Measurements from ENCODE around the gene TNFRSF19.

TNFRSF19 gene

DNA sequence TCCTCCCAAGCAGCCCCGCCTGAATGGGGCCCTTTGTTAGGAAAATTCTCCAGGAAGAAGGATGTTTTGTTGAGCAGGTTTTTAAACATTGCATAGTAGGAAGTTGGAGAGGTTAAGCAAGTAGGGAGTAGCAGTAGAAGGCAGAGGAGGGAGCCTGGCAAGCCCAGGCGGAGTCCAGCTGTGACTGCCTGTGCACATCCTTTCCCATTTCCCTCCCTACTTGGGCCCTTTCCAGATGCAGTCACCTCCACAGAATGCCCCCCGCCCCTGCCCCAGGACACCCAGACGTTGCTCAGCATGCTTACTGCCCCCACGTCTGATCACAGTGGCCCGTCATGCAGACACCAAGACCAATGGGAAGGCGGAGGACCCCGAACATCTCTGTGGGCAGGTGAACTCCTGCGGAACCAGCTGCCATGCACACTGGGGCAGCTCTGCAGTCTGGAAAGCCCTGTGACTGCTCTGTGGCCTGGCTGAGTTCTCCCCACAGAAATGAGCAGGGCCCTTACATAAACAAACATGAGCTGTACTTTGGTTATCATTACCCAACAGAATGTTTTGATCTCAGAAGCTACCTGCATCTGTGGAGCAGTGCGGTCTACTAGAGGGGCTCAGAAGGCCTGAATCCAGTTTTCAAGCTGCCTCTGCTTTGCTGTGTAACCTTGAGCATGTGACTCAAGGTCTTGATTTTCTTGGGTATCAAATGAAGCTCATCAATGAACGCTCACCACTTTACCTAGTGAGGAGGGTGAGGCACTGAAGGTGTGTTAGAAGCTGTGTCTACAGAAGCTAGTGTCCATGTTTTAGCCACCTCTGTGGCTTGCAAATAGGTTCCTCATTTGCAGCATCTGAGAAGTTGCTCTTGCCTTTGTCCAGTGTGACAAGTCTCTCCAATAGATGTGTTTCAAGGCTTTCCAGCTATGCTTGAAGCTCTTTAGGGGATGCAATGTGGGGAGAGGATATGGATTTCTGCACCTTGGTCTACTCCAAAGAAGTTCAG is 84.2 kb downstream of the TNFRSF19 start:
- ChIA-PET CTCF (interaction anchor here (1.3 kb wide), 1 partner anchor 13 kb away, joined by 4 read pairs; no protein-coding TSS in a partner anchor), POLR2A (no interaction called here)
- TF ChIP-seq FOXA1 (IDR thresholded peaks at IDR 0.05) (no peak), TARDBP (IDR thresholded peaks at IDR 0.05) (no peak), SUZ12 (IDR thresholded peaks at IDR 0.05) (no peak), NFRKB (IDR thresholded peaks at IDR 0.05) (no peak), FOXM1 (IDR thresholded peaks at IDR 0.05; ENCODE audit: borderline replicate concordance) (no peak), ARNT (IDR thresholded peaks at IDR 0.05) (no peak), SP1 (IDR thresholded peaks at IDR 0.05) (no peak), FOXK2 (IDR thresholded peaks at IDR 0.05) (no peak), HDGF (IDR thresholded peaks at IDR 0.05; ENCODE audit: borderline replicate concordance) (no peak), L3MBTL2 (conservative IDR thresholded peaks at IDR 0.05) (no peak)
- TF ChIP-seq, protein P1, sequence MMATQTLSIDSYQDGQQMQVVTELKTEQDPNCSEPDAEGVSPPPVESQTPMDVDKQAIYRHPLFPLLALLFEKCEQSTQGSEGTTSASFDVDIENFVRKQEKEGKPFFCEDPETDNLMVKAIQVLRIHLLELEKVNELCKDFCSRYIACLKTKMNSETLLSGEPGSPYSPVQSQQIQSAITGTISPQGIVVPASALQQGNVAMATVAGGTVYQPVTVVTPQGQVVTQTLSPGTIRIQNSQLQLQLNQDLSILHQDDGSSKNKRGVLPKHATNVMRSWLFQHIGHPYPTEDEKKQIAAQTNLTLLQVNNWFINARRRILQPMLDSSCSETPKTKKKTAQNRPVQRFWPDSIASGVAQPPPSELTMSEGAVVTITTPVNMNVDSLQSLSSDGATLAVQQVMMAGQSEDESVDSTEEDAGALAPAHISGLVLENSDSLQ (IDR thresholded peaks at IDR 0.05): no peak
- DNase-seq (ENCODE audit: extremely low spot score): no peak

DNA sequence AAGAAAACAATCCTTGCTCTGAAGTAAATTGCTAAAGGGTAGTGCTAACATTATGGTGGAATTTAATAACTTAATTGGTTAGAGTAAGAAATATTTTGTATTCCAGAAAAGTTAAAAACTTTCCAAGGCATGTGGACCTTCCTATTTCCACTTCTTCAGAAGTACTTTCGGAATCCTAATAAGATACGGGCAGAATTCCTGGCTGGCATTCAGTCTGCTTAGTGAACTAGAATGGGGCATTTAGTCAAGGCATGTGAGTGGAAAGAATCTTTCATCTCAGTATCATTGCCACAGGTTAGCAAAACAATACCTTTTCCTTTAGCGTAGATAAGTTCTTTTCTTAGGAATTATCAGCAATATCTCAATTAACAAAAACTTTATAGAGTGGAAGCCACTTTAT is 85.1 kb downstream of the TNFRSF19 start:
- no peak for DNase-seq (ENCODE audit: extremely low spot score)
- no peak for TF ChIP-seq BHLHE40 (IDR thresholded peaks at IDR 0.05; ENCODE audit: borderline replicate concordance)
- no peak for TF ChIP-seq L3MBTL2 (conservative IDR thresholded peaks at IDR 0.05)
- TF ChIP-seq ARNT (IDR thresholded peaks at IDR 0.05): no peak
- no peak for TF ChIP-seq CTBP1 (IDR thresholded peaks at IDR 0.05; ENCODE audit: borderline replicate concordance)
- no peak for TF ChIP-seq ELF4 (IDR thresholded peaks at IDR 0.05)
- TF ChIP-seq SP1 (IDR thresholded peaks at IDR 0.05): no peak
- TF ChIP-seq, protein P1 (IDR thresholded peaks at IDR 0.05): no peak
- no peak for TF ChIP-seq SUZ12 (IDR thresholded peaks at IDR 0.05)
- TF ChIP-seq FOXM1 (IDR thresholded peaks at IDR 0.05; ENCODE audit: borderline replicate concordance): no peak
- TF ChIP-seq FOXA1 (IDR thresholded peaks at IDR 0.05): no peak
- TF ChIP-seq NFRKB (IDR thresholded peaks at IDR 0.05): no peak
- no peak for TF ChIP-seq FOXK2 (IDR thresholded peaks at IDR 0.05)
- TF ChIP-seq HDGF (IDR thresholded peaks at IDR 0.05; ENCODE audit: borderline replicate concordance): no peak
- TF ChIP-seq LEF1 (IDR thresholded peaks at IDR 0.05; ENCODE audit: borderline replicate concordance): no peak
- no peak for TF ChIP-seq ZNF384 (IDR thresholded peaks at IDR 0.05)
- no peak for TF ChIP-seq TARDBP (IDR thresholded peaks at IDR 0.05)
- ChIA-PET POLR2A (no interaction called here), CTCF (interaction anchor here (1.3 kb wide), 1 partner anchor 12 kb away, joined by 4 read pairs; no protein-coding TSS in a partner anchor)

DNA sequence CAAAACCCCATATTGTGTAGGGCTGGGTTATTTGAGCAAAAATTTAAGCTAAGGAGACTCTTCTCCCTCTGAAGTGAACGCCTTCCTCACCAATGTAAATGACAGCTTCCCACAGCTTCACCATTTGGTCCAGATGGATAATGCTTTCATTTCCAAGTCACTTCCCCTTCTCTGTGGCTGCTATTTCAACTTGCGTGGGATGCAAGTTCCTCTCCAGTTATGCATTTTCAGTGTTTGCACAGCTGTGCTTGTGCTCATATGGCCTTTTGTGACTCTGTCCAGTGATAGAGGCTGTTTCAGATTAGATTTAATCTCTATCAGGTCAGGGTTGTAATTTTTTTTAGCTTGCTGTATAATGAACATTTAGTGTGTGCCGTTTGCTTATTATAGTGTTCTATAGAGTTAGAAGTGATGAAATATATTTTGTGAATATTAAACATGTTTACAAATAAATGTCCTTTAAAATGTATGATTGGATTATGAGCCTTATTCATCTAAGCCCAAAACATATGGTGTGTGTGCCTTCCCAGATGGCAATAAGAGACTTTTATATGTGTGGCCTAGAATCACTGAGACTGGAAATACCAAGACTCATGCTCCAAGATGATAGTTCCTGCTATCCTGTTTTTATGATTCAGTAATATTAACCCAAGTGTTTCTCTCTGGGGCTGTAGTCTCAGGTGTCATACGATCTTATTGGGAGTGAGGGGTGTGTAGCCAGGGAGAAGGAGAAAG is 86.6 kb downstream of the TNFRSF19 start:
- CTCF ChIA-PET: no interaction called here
- POLR2A ChIA-PET: no interaction called here
- no peak for DNase-seq (ENCODE audit: extremely low spot score)
- TF ChIP-seq ARNT (IDR thresholded peaks at IDR 0.05): no peak
- TF ChIP-seq HDGF (IDR thresholded peaks at IDR 0.05; ENCODE audit: borderline replicate concordance): no peak
- TF ChIP-seq NFRKB (IDR thresholded peaks at IDR 0.05): no peak
- TF ChIP-seq FOXA1 (IDR thresholded peaks at IDR 0.05): no peak
- TF ChIP-seq CTBP1 (IDR thresholded peaks at IDR 0.05; ENCODE audit: borderline replicate concordance): no peak
- TF ChIP-seq, protein P1 (IDR thresholded peaks at IDR 0.05): no peak
- no peak for TF ChIP-seq ELF4 (IDR thresholded peaks at IDR 0.05)
- no peak for TF ChIP-seq L3MBTL2 (conservative IDR thresholded peaks at IDR 0.05)
- TF ChIP-seq LEF1 (IDR thresholded peaks at IDR 0.05; ENCODE audit: borderline replicate concordance): no peak
- TF ChIP-seq BHLHE40 (IDR thresholded peaks at IDR 0.05; ENCODE audit: borderline replicate concordance): no peak
- no peak for TF ChIP-seq SP1 (IDR thresholded peaks at IDR 0.05)
- TF ChIP-seq FOXM1 (IDR thresholded peaks at IDR 0.05; ENCODE audit: borderline replicate concordance): no peak
- no peak for TF ChIP-seq TARDBP (IDR thresholded peaks at IDR 0.05)
- TF ChIP-seq ZNF384 (IDR thresholded peaks at IDR 0.05): no peak
- TF ChIP-seq SUZ12 (IDR thresholded peaks at IDR 0.05): no peak
- TF ChIP-seq FOXK2 (IDR thresholded peaks at IDR 0.05): no peak

DNA sequence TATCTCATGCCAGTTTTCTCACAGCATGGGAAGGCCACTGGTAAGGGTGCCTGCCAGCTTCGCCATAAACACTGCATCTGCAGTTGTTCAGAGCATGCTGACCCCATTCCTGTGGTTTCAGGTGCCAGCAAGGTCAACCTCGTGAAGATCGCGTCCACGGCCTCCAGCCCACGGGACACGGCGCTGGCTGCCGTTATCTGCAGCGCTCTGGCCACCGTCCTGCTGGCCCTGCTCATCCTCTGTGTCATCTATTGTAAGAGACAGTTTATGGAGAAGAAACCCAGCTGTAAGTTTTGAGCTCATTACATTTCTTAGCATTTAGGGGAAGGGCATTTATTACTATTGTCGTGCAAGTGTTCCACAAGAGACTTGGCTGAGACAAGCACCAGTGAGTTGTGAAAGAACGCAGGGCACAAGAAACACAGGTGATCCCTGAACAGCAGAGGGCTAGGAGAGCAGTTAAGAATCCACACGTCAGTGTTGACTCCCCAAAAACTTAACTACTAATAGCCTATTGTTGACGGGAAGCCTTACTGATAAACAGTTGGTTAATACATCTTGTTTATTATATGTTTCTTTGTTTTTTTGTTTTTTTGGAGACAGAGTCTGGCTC is 88.8 kb downstream of the TNFRSF19 start:
- ChIA-PET CTCF (no interaction called here), POLR2A (no interaction called here)
- TF ChIP-seq L3MBTL2 (conservative IDR thresholded peaks at IDR 0.05) (no peak), HDGF (IDR thresholded peaks at IDR 0.05; ENCODE audit: borderline replicate concordance) (no peak), SP1 (IDR thresholded peaks at IDR 0.05) (no peak), ZNF384 (IDR thresholded peaks at IDR 0.05) (no peak), FOXA1 (IDR thresholded peaks at IDR 0.05) (no peak), SUZ12 (IDR thresholded peaks at IDR 0.05) (no peak), LEF1 (IDR thresholded peaks at IDR 0.05; ENCODE audit: borderline replicate concordance) (no peak), NFRKB (IDR thresholded peaks at IDR 0.05) (no peak), TARDBP (IDR thresholded peaks at IDR 0.05) (no peak), ARNT (IDR thresholded peaks at IDR 0.05) (no peak), FOXM1 (IDR thresholded peaks at IDR 0.05; ENCODE audit: borderline replicate concordance) (no peak), ELF4 (IDR thresholded peaks at IDR 0.05) (no peak), CTBP1 (IDR thresholded peaks at IDR 0.05; ENCODE audit: borderline replicate concordance) (no peak), BHLHE40 (IDR thresholded peaks at IDR 0.05; ENCODE audit: borderline replicate concordance) (no peak), FOXK2 (IDR thresholded peaks at IDR 0.05) (no peak)
- TF ChIP-seq, protein P1 (IDR thresholded peaks at IDR 0.05): no peak
- no peak for DNase-seq (ENCODE audit: extremely low spot score)
